Erythroblast (primary cell): ENCODE data around the gene ELMO3.

Experiments used
- GATA1 ChIP-seq: IDR thresholded peaks from 2 replicates; pipeline ENCODE4 v1.6.1; 2011; ENCODE audit warnings: low read depth, mild to moderate bottlenecking, control low read depth, low read length, moderate library complexity
- POLR2A ChIP-seq: IDR thresholded peaks from 2 replicates; pipeline ENCODE4 v1.6.1; 2011; ENCODE audit warnings: mild to moderate bottlenecking, low read length

DNA sequence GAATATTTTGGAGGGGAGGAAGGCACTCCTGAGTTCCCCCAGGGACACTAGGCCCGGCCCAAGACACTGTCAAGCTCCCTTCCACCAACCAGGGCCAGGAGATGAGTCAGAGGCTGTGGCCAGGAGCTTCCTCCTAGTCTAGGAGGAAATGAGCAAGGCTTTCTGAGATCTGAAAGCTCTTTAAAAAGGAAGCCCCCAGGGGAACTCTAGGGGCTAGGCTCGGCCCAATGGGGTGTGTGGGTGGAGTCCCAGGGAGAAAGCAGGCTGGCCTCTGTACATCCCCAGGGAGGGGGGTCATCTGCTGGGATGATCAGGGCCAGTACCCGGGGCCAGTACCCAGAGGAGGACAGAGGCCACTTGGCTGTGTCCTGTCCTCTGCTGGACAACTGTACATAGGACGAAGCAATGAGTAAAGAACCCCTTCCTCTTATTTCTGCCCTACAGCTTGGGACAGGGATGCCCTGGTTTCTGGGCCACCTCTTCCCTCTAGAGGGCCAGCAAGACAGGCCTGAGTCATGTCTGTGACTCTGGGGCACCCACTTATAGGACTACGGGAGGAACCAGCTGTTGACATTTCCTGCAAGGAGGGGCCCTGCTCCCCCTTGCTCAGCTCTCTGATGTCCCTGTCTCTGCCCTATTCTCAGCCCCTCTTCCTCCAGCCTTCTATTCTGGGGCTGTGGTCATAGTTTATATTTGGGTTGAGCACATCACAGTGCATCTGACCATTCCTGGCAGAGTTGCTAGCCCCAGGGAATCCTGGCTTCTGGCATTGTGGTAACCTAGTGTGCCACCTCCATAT lies 45.7 kb downstream of the ELMO3 start:
- TF ChIP-seq POLR2A (no peak), GATA1 (no peak)
